Muscle layer of duodenum (tissue), 2 donors: ENCODE results near the gene PRSS57.
"Not testable (repeated sequence)": the region's sequence is repeated elsewhere in the genome, so short reads cannot be mapped to it uniquely, and the experiment has no call there.

Experiments
- H3K27ac ChIP-seq: one replicate; pipeline ENCODE4 v1.7.0; 2013; ENCODE audit warnings: mild to moderate bottlenecking, low read length
- H3K27me3 ChIP-seq: one replicate; pipeline ENCODE4 v1.7.0; 2013; ENCODE audit warnings: low read depth, mild to moderate bottlenecking, control low read depth, low read length
- H3K36me3 ChIP-seq, 2 donors: one replicate each; pipeline ENCODE4 v1.7.0; 2013; ENCODE audit warnings: low read length in 2 of 2, control low read depth in 1 of 2, mild to moderate bottlenecking in 1 of 2; ENCODE audit not compliant: insufficient read depth in 2 of 2, control insufficient read depth in 1 of 2
- H3K4me1 ChIP-seq, 2 donors: one replicate each; pipeline ENCODE4 v1.7.0; 2013; ENCODE audit warnings: low read length in 2 of 2, mild to moderate bottlenecking in 2 of 2, control low read depth in 1 of 2, moderate library complexity in 1 of 2; ENCODE audit not compliant: insufficient read depth in 2 of 2, control insufficient read depth in 1 of 2
- H3K4me3 ChIP-seq, 2 donors: one replicate each; pipeline ENCODE4 v1.7.0; 2013; ENCODE audit warnings: low read length in 2 of 2, low read depth in 1 of 2, mild to moderate bottlenecking in 1 of 2
- H3K9me3 ChIP-seq, 2 donors: one replicate each; pipeline ENCODE4 v1.7.0; 2013; ENCODE audit warnings: low read length in 2 of 2, control low read depth in 1 of 2, mild to moderate bottlenecking in 1 of 2; ENCODE audit not compliant: control insufficient read depth in 1 of 2
- donor health status: healthy.

PRSS57 gene

DNA sequence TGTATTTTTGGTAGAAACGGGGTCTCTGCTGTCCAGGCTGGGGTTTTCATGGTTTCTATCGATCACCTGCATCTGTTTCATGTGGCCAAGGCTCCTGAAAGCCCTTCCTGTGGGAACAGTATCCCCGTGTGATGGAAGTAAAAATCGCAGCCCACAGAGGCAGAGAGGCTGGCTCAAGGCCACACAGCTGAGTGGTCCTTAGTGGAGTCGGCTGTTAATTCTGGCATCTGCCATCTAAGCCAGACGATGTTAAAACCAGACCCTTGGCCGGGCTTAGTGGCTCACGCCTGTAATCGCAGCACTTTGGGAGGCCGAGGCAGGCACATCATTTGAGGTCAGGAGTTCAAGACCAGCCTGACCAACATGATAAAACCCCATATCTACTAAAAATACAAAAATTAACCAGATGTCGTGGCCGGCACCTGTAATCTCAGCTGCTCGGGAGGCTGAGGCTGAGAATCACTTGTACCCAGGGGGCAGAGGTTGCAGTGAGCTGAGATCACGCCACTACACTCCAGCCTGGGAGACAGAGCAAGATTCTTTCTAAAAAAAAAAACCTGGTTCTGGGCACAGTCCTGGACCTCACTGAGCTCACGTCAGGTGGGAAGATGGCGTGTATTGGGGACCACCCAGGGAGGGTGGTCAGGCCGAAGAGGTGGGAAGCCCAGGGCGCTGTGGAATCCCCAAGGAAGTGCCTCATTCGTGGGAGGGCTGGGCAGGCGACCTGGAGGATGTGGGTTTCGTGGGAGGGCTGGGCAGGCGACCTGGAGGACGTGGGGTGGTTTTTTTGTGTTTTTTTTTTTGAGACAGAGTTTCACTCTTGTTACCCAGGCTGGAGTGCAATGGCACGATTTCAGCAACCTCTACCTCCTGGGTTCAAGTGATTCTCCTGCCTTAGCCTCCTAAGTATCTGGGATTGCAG, 37.2 kb upstream of the PRSS57 start:
- Histone ChIP-seq H3K9me3 (no peaks in the 10 kb centered on the region), H3K36me3 (peaks cover 0 to 7% of the 10 kb centered on the region in 2 donors), H3K27me3 (no peaks in the 10 kb centered on the region), H3K4me3 (no peak overlapping the region), H3K4me1 (peaks cover 0 to 4% of the 10 kb centered on the region in 2 donors), H3K27ac (no peak overlapping the region)

DNA sequence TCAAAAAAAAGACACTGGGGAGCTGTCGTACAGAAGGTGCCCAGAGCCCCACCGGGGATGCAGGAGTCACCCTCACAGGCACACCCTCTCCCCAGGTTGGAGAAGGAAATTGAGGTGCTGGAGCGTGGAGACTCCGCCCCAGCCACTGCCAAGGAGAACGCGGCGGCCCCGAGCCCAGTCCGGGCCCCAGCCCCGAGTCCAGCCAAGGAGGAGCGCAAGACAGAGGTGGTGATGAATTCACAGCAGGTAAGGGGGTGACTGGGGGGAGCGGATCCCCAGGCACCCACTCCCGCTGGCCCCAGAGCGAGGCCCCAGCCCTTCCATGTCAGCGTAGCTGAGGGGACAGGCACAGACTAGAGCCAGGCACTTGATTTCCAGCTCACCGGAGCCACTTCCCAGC, 35.7 kb upstream of the PRSS57 start:
- Histone ChIP-seq H3K4me3 (no peak overlapping the region), H3K27ac (no peak overlapping the region), H3K9me3 (no peaks in the 10 kb centered on the region), H3K27me3 (no peaks in the 10 kb centered on the region), H3K4me1 (peaks cover 0 to 4% of the 10 kb centered on the region in 2 donors), H3K36me3 (peaks cover 0 to 7% of the 10 kb centered on the region in 2 donors)

DNA sequence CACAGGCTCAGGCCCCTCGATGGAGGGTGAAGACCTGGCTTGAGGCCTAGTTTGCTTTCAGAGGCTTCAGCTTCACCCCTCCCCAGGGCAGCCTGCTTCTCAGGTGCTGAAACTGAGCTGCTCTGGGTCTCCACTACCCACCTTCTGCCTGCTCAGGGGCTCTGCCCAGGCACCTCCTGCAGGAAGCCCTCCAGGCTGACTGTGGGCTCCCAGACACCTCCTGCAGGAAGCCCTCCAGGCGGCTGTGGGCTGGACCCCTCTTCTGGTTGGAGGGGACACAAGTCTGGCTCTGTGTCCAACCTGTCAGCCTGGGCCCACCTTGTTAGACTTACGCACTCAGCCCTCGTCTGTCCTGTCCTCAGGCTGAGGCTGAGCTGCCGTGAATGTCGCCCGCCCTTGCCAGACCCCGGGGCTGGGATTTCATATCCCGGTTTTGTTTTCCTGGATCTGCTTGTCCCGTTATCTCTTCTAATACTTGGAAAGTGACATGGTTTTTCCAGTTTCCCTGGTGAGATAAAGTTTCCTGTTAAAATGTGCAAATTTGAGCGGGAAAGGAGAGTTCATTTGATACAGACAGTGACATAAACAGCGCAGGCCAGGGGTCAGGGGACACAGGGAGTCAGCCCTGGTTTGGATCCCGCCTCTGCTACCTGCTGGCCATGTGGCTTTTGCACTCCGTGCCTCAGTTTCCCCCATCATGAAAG, 34.9 kb upstream of the PRSS57 start:
- peaks cover 0 to 4% of the 10 kb centered on the region in 2 donors for H3K4me1 ChIP-seq
- no peak overlapping the region for H3K4me3 ChIP-seq
- H3K27ac ChIP-seq: no peak overlapping the region
- no peaks in the 10 kb centered on the region for H3K27me3 ChIP-seq
- H3K9me3 ChIP-seq: no peaks in the 10 kb centered on the region
- peaks cover 0 to 7% of the 10 kb centered on the region in 2 donors for H3K36me3 ChIP-seq

DNA sequence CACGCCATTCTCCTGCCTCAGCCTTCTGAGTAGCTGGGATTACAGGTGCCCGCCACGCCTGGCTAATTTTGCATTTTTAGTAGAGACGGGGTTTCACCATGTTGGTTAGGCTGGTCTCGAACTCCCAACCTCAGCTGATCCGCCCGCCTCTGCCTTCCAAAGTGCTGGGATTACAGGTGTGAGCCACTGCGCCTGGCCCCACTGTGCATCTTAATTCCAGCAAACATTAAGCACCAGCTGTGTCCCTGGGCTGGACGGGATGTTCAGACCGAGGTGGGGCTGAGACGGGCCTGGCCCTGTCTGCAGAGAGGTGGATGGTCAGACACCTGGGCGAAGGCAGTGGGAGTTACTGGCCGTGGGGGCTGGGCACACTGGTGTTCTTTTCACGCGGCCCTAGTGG, 34.3 kb upstream of the PRSS57 start:
- not testable (repeated sequence) for H3K4me1 ChIP-seq, H3K4me3 ChIP-seq, H3K27ac ChIP-seq, H3K9me3 ChIP-seq, H3K27me3 ChIP-seq, H3K36me3 ChIP-seq

DNA sequence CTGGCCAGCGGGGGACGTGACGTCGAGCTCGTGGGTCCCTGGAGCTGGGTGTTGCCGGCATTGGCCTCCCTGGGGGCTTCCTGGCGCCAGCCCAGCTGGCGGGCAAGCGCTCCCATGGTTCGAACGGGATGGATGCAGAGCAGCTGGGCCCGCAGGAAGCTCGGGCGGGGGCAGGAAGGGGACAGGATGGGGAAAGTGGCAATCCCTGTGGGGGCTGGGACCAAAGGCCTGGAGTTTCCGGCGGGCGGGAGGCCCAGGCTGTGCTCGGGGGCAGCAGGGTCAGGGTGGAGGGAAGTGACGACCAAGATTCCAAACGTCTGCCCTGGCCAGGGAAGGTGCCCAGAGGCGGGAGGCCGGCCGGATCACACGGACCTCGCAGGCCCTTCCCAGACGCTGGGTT, 32.8 kb upstream of the PRSS57 start:
- H3K36me3 ChIP-seq: peaks cover 0 to 7% of the 10 kb centered on the region in 2 donors
- no peaks in the 10 kb centered on the region for H3K27me3 ChIP-seq
- no peaks in the 10 kb centered on the region for H3K9me3 ChIP-seq
- H3K4me3 ChIP-seq: no peak overlapping the region
- H3K4me1 ChIP-seq: no peaks in the 10 kb centered on the region
- no peak overlapping the region for H3K27ac ChIP-seq

DNA sequence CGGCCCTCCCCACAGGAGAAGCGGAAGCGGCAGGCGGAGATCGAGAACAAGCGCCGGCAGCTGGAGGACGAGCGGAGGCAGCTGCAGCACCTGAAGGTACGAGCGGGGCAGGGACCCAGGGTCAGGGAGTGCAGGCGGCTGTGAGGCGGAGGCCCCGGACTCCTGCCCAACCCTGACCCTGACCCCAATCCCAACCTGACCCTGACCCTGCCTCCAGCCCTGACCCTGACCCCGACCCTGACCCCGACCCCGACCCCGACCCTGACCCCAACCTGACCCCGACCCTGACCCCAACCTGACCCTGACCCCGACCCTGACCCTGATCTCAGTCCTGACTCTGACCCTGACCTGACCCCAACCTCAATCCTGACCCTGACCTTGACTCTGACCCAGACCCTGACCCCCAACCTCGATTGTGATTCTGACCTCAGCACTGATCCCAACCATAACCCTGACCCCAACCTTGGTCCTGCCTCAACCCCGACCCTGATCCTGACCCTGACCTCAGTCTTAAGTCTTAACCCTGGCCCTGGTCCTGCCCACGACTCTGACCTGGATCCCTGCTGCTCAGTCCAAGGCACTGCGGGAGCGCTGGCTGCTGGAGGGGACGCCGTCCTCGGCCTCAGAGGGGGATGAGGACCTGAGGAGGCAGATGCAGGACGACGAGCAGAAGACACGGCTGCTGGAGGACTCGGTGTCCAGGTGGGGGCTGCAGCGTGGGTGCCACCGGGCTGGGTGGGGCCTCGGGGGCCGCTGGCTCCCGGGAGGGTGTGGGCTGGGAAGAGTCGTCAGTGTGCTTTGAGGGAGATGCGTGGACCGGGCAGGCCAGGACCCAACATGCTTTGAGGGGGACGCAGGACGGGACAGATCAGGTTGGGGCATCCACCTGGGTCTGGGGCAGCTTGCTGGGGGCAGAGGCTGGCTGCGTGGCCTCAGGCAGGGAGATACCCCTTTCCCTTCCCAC, 32.0 kb upstream of the PRSS57 start:
- Histone ChIP-seq H3K27ac (no peak overlapping the region), H3K4me1 (peaks cover 0 to 6% of the 10 kb centered on the region in 2 donors), H3K36me3 (peaks cover 0 to 7% of the 10 kb centered on the region in 2 donors), H3K4me3 (no peak overlapping the region), H3K9me3 (no peaks in the 10 kb centered on the region), H3K27me3 (no peaks in the 10 kb centered on the region)

DNA sequence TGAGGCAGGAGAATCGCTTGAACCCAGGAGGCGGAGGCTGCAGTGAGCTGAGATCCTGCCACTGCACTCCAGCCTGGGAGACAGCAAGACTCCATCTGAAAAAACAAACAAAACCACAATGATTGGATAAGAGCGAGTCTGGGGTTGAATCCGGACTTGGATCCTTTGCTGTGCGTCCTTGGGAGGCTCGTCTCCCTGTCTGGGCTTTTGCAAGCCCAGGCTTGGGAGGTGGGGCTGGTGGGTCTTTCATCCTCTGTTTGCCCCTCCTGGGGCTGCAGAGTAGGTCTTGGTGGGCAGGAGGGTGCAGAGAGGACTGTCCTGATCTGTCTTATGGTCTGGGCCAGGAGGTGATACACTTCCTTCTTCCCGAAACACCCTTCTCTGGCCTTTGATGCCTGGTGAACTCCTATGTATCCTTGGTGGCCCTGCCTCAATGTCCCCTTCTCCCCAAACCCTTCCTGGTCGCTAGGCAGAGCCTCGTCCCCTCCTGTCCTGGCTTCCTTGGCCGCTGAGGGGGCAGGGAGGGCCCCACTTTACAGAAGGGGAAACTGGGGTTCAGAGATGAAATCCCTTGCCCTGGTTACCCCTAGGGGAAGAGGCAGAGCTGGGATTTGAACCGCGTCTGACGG, 30.3 kb upstream of the PRSS57 start:
- peaks cover 0 to 7% of the 10 kb centered on the region in 2 donors for H3K36me3 ChIP-seq
- no peak overlapping the region for H3K4me3 ChIP-seq
- no peaks in the 10 kb centered on the region for H3K27me3 ChIP-seq
- no peaks in the 10 kb centered on the region for H3K9me3 ChIP-seq
- H3K27ac ChIP-seq: no peak overlapping the region
- H3K4me1 ChIP-seq: peaks cover 0 to 10% of the 10 kb centered on the region in 2 donors

DNA sequence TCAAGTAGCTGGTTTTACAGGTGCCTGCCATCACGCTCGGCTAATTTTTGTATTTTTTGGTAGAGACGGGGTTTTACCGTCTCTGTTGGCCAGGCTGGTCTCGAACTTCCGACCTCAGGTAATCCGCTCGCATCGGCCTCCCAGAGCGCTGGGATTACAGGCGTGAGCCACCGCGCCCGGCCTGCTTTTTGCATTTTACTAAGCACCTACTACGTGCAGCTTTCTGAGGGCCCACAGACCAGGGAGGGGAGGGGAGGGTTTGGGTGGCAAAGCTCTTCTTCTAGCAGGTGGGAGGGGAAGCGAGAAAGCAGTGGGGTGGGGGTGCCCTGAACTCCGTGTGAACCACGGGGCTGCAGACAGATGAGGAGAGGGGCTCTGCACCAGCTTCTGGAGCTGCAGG, 28.5 kb upstream of the PRSS57 start:
- no peaks in the 10 kb centered on the region for H3K27me3 ChIP-seq
- H3K9me3 ChIP-seq: no peaks in the 10 kb centered on the region
- peaks cover 0 to 7% of the 10 kb centered on the region in 2 donors for H3K36me3 ChIP-seq
- H3K27ac ChIP-seq: no peak overlapping the region
- H3K4me3 ChIP-seq: no peak overlapping the region
- peaks cover 0 to 20% of the 10 kb centered on the region in 2 donors for H3K4me1 ChIP-seq

DNA sequence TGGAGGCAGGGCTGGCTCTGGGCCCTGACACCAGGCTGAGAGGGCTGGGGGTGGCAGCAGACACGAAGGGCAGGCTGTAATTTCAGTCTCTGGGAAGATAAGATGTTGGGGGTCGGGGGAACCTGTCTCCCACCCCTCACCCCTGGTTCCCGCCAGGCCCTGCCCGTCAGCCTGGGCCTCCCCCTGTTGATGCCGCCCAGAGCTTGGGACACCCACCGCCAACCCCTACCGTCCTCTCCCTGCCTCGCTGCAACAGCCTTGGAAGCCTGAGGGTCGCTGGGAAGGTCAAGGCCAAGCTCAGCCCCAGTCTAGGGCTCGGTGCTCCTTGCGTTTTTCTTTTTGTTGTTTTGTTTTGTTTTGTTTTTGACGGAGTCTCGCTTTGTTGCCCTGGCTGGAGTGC, 28.0 kb upstream of the PRSS57 start:
- Histone ChIP-seq H3K36me3 (peaks cover 0 to 7% of the 10 kb centered on the region in 2 donors), H3K4me3 (no peak overlapping the region), H3K27ac (no peak overlapping the region), H3K9me3 (no peaks in the 10 kb centered on the region), H3K27me3 (no peaks in the 10 kb centered on the region), H3K4me1 (peaks cover 0 to 24% of the 10 kb centered on the region in 2 donors)

DNA sequence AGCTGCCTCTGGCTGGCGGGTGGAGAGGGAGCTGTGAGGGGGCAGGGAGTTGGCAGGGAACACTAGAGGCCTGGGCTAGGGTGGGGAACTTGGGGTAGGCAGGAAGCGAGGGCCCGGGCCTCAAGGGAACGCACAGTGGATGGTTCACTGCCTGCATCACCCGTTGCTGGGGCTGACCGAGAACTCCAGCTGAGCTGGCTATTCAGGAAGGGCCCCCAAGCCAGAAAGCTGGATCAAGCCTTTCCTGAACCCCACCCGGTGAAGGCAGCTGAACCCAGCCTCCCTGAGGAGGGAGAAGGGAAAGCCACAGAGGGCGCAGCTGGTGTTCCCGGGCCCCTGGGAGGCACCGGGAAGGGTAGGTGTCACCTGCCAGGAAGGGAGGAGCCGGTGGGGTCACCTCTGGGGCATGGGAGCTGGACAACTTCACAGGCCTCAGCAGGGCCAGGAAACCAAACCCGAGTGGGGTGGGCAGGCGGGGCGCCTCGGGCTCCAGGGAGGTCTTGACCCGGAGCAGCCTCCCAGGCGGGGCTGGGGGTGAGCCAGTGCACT, 27.4 kb upstream of the PRSS57 start:
- Histone ChIP-seq H3K4me1 (peaks cover 0 to 25% of the 10 kb centered on the region in 2 donors), H3K9me3 (no peaks in the 10 kb centered on the region), H3K27ac (no peak overlapping the region), H3K4me3 (no peak overlapping the region), H3K36me3 (peaks cover 0 to 2% of the 10 kb centered on the region in 2 donors), H3K27me3 (no peaks in the 10 kb centered on the region)
